ENCODE measurements around the gene TP53TG5.

Gene TP53TG5

GRCh38 chr20:45339084-45339483 lies 39.0 kb downstream of the TP53TG5 start:
- no peak overlapping the region for H3K4me3 ChIP-seq (ENCODE audit: low read length)
- H3K4me1 ChIP-seq (ENCODE audit: control insufficient read depth, low read length): no peaks in the 10 kb centered on the region
- H3K27ac ChIP-seq (ENCODE audit: low read depth, low read length): no peak overlapping the region
- H3K79me2 ChIP-seq (ENCODE audit: control insufficient read depth, low read length): no peaks in the 10 kb centered on the region
- H3K9me3 ChIP-seq (ENCODE audit: control insufficient read depth, insufficient read depth, low read length): no peaks in the 10 kb centered on the region
- no peak overlapping the region for H3K4me2 ChIP-seq (ENCODE audit: low read length)
- peaks cover 32% of the 10 kb centered on the region for H3K27me3 ChIP-seq (ENCODE audit: control insufficient read depth, low read length)
- H4K20me1 ChIP-seq (ENCODE audit: control insufficient read depth, insufficient read depth, low read depth, low read length): no peaks in the 10 kb centered on the region
- no peaks in the 10 kb centered on the region for H3K9me2 ChIP-seq (replicated peaks; ENCODE audit: control insufficient read depth, low read length)
- H3K36me3 ChIP-seq (ENCODE audit: control insufficient read depth, low read length): no peaks in the 10 kb centered on the region
- no peak for TF ChIP-seq CTCF (IDR thresholded peaks at IDR 0.05; ENCODE audit: low read depth, low read length, poor library complexity, severe bottlenecking)
- TF ChIP-seq EZH2phosphoT487 (IDR thresholded peaks at IDR 0.05; ENCODE audit: borderline replicate concordance, low read length): no peak
- H3F3A ChIP-seq (ENCODE audit: control insufficient read depth, insufficient read depth): no peaks in the 10 kb centered on the region

- H3K4me1 ChIP-seq (ENCODE audit: control insufficient read depth, low read length): no peaks in the 10 kb centered on the region
- no peak for TF ChIP-seq EZH2phosphoT487 (IDR thresholded peaks at IDR 0.05; ENCODE audit: borderline replicate concordance, low read length)
- no peak for TF ChIP-seq CTCF (IDR thresholded peaks at IDR 0.05; ENCODE audit: low read depth, low read length, poor library complexity, severe bottlenecking)
- H3K4me3 ChIP-seq (ENCODE audit: low read length): no peak overlapping the region
- no peaks in the 10 kb centered on the region for H4K20me1 ChIP-seq (ENCODE audit: control insufficient read depth, insufficient read depth, low read depth, low read length)
- no peaks in the 10 kb centered on the region for H3K9me3 ChIP-seq (ENCODE audit: control insufficient read depth, insufficient read depth, low read length)
- no peak overlapping the region for H3K27ac ChIP-seq (ENCODE audit: low read depth, low read length)
- H3K79me2 ChIP-seq (ENCODE audit: control insufficient read depth, low read length): no peaks in the 10 kb centered on the region
- no peaks in the 10 kb centered on the region for H3K9me2 ChIP-seq (replicated peaks; ENCODE audit: control insufficient read depth, low read length)
- H3K36me3 ChIP-seq (ENCODE audit: control insufficient read depth, low read length): no peaks in the 10 kb centered on the region
- H3F3A ChIP-seq (ENCODE audit: control insufficient read depth, insufficient read depth): no peaks in the 10 kb centered on the region
- peaks cover 25% of the 10 kb centered on the region for H3K27me3 ChIP-seq (ENCODE audit: control insufficient read depth, low read length)
- H3K4me2 ChIP-seq (ENCODE audit: low read length): no peak overlapping the region
These were observed 39.7 kb downstream of the TP53TG5 start for GRCh38 chr20:45338121-45339030.

DNA sequence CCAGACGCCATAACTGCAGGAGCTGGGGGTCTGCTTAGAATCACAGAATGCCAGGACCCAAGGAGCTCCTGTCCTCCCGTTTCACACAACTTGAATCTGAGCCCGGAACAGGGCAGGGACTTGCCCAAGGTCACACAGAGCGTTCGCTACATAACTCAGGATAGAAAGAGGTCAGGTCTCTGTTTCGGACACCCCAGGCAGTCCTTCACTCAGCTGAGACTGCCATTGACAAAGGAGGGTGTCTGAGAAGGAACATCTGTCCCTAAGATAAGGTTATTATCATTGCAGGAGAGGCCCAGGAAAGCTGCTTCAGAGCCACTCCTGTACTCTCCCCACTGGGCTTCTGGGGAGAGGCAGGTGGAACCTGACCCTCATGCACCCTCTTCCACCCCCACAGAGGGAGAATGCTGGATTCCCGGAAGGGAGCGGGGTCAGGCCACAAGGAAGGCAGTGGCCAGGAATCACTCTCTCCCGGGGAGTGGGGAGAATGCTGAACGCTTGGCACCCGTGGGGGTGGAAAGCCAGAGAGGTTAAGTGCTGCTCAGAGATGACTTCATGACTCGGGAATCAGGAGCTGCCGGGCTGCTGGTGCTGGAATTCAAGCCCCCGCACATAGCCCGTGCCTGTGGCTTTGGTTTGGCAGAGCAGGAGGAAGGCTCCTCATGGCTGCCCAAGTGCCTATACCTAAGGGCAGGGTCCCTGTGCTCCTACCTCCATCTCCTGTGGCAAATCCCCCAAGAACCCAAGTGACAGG lies 40.6 kb downstream of the TP53TG5 start:
- Histone ChIP-seq H3K36me3 (ENCODE audit: control insufficient read depth, low read length) (no peaks in the 10 kb centered on the region), H3K4me1 (ENCODE audit: control insufficient read depth, low read length) (no peaks in the 10 kb centered on the region), H3K9me3 (ENCODE audit: control insufficient read depth, insufficient read depth, low read length) (no peaks in the 10 kb centered on the region), H3K27ac (ENCODE audit: low read depth, low read length) (no peak overlapping the region), H3F3A (ENCODE audit: control insufficient read depth, insufficient read depth) (no peaks in the 10 kb centered on the region), H3K27me3 (ENCODE audit: control insufficient read depth, low read length) (peaks cover 22% of the 10 kb centered on the region), H4K20me1 (ENCODE audit: control insufficient read depth, insufficient read depth, low read depth, low read length) (no peaks in the 10 kb centered on the region), H3K4me2 (ENCODE audit: low read length) (no peak overlapping the region), H3K79me2 (ENCODE audit: control insufficient read depth, low read length) (no peaks in the 10 kb centered on the region), H3K9me2 (replicated peaks; ENCODE audit: control insufficient read depth, low read length) (no peaks in the 10 kb centered on the region), H3K4me3 (ENCODE audit: low read length) (no peak overlapping the region)
- TF ChIP-seq CTCF (IDR thresholded peaks at IDR 0.05; ENCODE audit: low read depth, low read length, poor library complexity, severe bottlenecking) (no peak), EZH2phosphoT487 (IDR thresholded peaks at IDR 0.05; ENCODE audit: borderline replicate concordance, low read length) (no peak)

All from DOHH2 (cell line).